HUDEP-2 (cell line): ENCODE results near the gene SLC4A9.
A peak's percentile ranks its signal among the peaks of the same experiment; 100 is the strongest.
"Not testable (repeated sequence)": the region's sequence is repeated elsewhere in the genome, so short reads cannot be mapped to it uniquely, and the experiment has no call there.

Source experiments
- DNase-seq, 76 experiments: peaks; one replicate each; lab custom pipeline; 2025; ENCODE audit not compliant: unreplicated experiment in 76 of 76; lab: John Stamatoyannopoulos, UW

The SLC4A9 gene

DNA sequence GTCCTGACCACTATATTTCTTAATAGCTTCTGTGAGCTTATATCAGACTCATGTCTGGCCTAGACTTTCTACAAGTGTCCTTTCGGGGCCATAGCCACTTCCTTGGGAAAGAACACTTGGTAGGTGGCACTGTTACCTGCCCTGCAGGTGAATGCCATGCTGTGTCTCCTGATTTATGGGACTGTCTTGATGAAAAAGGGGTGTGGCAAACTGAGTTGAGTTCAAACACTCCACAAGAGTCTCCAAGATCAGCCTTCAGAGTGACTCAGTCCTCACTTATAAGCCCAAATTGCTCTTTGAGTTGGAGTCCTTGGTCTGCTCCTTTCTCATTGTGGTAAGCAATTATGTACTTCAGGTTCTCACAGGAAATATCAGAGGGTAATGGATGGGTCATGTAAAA lies 31.7 kb downstream of the SLC4A9 start:
- no peak for DNase-seq

GRCh38 chr5:140393738-140394137 lies 33.7 kb downstream of the SLC4A9 start:
- DNase-seq: no peak

- DNase-seq: no peak
These were observed 38.4 kb downstream of the SLC4A9 start for GRCh38 chr5:140398379-140398811.

DNA sequence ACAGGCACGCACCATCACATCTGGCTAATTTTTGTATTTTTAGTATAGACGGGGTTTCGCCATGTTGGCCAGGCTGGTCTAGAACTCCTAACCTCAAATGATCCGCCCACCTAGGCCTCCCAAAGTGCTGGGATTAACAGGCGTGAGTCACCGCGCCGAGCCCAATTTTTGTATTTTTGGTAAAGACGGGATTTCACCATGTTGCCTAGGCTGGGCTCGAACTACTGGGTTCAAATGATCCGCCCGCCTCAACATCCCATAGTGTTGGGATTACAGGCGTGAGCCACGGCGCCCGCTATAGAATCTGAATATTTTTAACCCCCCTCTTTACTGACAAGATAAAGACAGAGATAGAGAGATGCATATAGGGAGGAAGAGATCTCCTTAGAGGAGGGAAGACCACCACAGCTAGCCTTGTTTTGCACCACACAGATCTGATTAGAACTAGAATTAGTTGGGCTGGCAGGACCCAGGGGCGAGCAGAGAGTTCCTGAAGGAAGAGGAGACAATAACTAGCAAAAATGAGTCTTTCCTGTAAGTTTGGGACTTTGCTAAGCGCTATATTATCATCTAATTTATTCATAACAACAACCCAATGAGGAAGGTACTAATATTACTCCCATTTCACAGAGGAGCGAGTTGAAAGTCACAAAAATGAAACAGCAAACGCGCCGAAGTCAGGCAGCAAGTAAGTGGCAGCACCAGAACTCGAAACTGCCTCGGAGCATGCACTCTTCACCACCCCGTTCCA lies 40.2 kb downstream of the SLC4A9 start:
- peak in 8 of 76 experiments; percentile 11 to 60 (median 41) for DNase-seq

DNA sequence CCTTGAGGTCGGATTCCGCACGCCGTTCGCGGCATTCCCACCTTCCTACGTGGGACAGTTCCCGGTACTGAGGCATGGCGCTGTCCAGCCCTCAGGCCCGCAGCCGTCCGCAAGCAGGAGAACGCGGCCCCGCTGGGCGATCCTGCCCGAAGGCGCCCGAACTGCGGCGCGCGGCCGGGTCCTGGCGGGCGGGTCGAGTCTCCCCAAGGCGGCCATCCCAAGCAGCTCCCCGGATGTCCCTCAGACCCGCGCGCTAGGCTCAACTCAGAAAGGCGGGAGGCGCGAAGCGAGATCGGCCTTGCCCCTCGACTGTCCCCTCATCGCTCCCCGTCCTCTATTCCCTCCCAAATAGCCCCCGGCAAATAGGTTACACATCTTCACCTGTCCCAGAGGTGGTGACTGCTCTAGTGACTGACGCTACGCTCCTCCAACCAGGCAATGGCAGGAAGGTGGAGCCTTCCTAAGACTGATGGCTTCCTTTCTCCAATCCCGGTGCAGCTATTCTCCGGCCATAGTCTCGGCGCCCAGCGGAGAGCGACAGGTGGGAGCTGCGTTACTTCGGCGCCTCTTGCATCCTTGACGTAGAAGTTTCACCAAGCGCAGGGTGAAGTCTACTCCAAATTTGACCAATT lies 40.9 kb downstream of the SLC4A9 start:
- DNase-seq: peak; percentile 42 to 97 (median 84)

DNA sequence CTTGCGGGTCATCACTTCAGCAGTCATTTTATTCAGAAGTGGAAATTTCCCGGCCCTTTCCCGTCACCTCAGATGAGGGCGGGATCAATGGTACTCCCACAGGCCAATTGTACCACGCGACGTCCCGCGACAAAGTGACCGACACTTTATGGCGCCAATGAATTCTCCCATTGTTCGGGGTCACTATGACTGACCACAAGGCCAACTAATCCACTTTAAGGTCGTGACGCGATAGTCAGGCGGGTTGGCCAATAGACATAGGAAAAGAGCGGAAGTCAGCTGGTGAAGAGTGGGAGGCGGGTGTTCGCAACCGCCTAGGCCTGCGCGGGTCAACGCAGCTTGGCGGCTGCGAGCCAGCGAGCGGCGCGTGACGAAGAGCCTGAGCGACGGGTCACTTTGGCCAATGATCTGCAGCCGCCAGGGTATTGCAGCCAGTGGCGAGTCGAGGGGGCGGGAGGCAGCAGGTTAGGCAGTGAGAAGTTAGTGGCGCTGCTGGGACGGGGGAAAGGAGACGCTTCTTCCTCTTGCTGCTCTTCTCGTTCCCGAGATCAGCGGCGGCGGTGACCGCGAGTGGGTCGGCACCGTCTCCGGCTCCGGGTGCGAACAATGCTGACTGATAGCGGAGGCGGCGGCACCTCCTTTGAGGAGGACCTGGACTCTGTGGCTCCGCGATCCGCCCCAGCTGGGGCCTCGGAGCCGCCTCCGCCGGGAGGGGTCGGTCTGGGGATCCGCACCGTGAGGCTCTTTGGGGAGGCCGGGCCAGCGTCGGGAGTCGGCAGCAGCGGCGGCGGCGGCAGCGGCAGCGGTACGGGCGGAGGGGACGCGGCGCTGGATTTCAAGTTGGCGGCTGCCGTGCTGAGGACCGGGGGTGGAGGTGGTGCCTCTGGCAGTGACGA lies 41.6 kb downstream of the SLC4A9 start, which contains the start of gene ANKHD1:
ANKHD1 (plus strand) TSS at position 472 of the 896 bp plus-strand sequence; CDS start at position 607, 135 bp downstream.
- peak; percentile 21 to 100 (median 98) for DNase-seq

GRCh38 chr5:140402258-140403074 lies 42.5 kb downstream of the SLC4A9 start:
- peak in 21 of 76 experiments; percentile 4 to 46 (median 25) for DNase-seq

DNA sequence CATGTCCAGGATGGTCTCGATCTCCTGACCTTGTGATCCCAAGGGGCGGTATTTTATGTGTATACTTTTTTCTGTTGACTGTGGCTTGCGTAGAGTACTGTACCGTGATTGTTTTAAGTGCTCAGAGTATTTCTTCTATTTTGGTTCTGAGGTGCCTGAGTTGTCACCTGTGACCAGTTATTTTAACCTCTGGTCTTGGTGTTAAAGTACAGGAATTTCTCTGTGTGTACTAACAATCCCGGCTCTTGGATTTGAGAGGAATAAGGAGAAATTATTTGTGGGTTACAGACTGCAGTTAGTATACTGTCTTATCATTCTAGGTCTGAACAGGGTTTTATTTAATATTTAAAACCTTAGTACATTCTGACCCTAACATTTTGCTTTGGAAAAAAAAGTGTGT lies 43.6 kb downstream of the SLC4A9 start:
- DNase-seq: no peak

- DNase-seq: no peak
These were observed 48.8 kb downstream of the SLC4A9 start for GRCh38 chr5:140408750-140409241.

GRCh38 chr5:140413230-140413629 lies 53.2 kb downstream of the SLC4A9 start:
- DNase-seq: no peak

GRCh38 chr5:140417235-140417634 lies 57.2 kb downstream of the SLC4A9 start:
- DNase-seq: no peak

DNA sequence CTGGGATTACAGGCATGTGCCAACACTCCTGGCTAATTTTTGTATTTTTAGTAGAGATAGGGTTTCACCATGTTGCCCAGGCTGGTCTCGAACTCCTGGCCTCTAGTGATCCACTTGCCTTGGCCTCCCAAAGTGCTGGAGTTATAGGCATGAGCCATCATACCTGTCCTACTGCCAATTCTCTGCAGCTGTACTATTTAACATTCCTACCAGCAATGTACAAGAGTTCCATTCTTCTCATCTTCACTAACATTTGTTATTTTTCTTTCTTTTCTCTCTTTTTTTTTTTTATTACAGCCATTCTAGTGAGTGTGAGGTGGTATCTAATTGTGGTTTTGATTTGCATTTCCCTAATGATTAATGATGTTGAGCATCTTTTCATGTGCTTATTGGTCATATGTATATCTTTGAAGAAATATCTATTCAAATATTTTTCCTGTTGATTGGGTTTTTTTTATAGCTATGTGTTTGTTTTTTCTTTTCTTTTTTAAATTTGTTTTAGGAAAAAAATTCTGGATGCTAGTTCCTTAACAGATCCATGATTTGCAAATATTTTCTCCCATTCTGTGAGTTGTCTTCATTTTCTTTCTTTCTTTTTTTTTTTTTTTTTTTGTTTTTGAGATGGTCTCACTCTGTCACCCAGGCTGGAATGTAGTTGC lies 59.0 kb downstream of the SLC4A9 start:
- DNase-seq: no peak

DNA sequence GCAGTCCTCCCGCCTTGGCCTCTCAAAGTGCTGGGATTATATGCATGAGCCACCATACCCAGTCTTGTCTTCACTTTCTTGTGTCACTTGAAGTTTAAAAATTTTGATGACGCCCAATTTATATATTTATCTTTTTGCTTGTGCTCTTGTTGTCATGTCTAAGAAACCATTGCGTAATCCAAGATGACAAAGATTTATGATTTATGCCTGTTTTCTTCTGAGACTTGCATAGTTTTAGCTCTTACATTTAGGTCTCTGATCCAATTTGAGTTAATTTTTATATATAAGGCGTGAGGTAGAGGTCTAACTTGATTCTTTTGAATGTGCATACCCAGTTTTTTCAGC lies 60.2 kb downstream of the SLC4A9 start:
- DNase-seq: no peak

GRCh38 chr5:140420665-140421361 lies 60.8 kb downstream of the SLC4A9 start:
- no peak for DNase-seq

GRCh38 chr5:140421375-140421774 lies 61.4 kb downstream of the SLC4A9 start:
- DNase-seq: not testable (repeated sequence)

DNA sequence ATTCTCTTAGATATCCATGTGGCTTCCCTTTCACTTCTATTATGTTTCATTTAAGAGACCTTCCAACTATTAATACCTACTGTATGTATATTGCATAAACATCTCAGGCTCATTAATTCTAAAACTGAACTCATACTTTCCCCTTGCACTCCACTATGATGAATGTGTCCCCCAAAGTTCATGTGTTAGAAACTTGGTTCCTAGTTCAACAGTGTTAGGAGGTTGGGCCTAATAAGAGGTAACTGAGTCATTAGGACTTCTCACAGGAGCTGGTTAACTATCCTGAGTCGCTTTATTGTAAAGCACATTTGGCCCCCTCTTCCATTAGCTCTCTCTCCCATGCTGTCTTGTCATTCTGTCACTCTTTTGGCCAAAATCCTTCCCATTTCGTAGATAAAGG lies 63.6 kb downstream of the SLC4A9 start:
- DNase-seq: no peak

DNA sequence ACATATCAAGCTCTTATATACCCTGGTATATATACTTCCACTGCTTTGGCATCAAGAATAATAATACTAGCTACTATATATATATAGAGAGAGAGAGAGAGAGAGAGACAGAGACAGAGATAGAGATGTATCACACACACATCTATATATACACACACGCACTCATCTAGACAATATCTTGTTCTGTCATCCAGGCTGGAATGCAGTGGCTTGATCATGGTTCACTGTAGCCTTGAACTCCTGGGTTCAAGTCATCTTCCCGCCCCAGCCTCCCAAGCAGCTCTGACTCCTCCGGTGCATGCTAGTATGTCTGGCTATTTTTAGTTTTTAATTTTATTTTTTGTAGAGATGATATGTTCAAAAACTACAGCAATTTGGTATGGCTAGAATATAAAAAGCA lies 64.1 kb downstream of the SLC4A9 start:
- DNase-seq: no peak
